ENCODE results near the gene SLC13A4. TPM values are rescaled to one million over a fixed set of nuclear protein-coding genes. Genes with fewer than 3 reads are reported as not detected.

SLC13A4 gene
- total RNA-seq, 4 donors from 2014 or later, result not detected

DNA sequence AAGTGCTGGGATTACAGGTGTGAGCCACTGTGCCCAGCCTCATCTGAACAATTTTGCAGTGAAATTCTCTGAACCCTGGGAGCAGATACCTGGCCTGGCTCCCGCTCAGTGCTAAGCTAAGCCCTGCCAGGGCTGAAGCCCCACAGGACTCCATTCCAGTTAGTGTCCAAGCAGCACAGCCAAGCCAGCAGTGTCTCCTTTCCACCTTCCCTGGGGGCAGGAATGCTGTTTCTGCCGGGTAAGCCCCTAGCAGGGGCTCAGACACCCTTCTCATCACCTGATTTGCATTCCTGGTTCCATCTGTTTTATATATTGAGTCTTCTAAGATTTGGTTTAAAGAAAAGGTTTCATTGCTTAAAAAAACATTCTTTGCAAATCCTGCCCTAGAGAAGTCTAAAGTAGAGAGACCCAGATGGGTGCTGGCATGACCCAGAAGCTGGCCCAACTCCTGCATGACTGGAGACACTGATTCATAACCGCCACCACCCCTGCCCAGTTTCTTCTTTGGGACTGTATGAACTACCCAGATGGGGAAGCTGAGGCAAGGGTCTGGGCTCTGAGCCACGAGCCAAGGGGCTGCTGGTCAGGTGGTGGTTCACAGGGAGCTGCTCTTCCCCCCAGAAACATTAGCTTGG is 14.0 kb downstream of the SLC13A4 start:
- DNase-seq (no peak), ATAC-seq (no peak)
- no peaks in the 10 kb centered on the region for H3K9me3 ChIP-seq
- no peaks in the 10 kb centered on the region for H3K36me3 ChIP-seq
- TF ChIP-seq, protein P1, sequence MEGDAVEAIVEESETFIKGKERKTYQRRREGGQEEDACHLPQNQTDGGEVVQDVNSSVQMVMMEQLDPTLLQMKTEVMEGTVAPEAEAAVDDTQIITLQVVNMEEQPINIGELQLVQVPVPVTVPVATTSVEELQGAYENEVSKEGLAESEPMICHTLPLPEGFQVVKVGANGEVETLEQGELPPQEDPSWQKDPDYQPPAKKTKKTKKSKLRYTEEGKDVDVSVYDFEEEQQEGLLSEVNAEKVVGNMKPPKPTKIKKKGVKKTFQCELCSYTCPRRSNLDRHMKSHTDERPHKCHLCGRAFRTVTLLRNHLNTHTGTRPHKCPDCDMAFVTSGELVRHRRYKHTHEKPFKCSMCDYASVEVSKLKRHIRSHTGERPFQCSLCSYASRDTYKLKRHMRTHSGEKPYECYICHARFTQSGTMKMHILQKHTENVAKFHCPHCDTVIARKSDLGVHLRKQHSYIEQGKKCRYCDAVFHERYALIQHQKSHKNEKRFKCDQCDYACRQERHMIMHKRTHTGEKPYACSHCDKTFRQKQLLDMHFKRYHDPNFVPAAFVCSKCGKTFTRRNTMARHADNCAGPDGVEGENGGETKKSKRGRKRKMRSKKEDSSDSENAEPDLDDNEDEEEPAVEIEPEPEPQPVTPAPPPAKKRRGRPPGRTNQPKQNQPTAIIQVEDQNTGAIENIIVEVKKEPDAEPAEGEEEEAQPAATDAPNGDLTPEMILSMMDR (IDR thresholded peaks at IDR 0.05 in 4 of 5, conservative IDR thresholded peaks at IDR 0.05 in 1 of 5), result no peak
- TF ChIP-seq POLR2A (IDR thresholded peaks at IDR 0.05), result no peak
- in situ Hi-C loops (cut with MboI; ENCODE audit: low sequenced_read_pairs in 4 of 4) (no loop called here), intact Hi-C loops (cut with DNase I; ENCODE audit: low total_unique reads) (no loop called here)
- no peaks in the 10 kb centered on the region for H3K4me1 ChIP-seq
- H3K4me3 ChIP-seq, result no peak overlapping the region
- H3K27me3 ChIP-seq, result no peaks in the 10 kb centered on the region
- H3K27ac ChIP-seq, result no peak overlapping the region

DNA sequence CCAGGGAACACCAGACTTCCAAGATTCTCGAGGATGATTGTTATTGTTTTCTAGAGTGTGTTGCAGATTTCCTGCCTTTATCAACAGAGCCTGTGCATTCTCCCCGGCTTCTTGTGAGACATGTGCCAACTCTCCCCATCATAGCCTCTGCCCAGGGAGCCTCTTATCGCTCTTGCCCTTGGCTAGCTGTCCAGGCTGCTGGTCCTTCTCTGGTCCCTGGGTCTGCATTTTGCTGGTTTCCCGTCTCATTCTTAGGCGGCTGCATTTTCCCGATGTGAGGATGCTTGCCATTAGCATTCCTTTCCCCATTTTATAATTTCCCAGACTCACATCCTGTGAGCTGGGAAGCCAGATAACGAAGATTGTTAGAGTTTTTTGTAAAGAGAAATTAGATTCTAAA is 15.2 kb downstream of the SLC13A4 start:
- H3K27ac ChIP-seq, result no peak overlapping the region
- ATAC-seq, result no peak
- TF ChIP-seq POLR2A (IDR thresholded peaks at IDR 0.05), result no peak
- TF ChIP-seq, protein P1 (IDR thresholded peaks at IDR 0.05 in 4 of 5, conservative IDR thresholded peaks at IDR 0.05 in 1 of 5), result no peak
- H3K4me3 ChIP-seq, result no peak overlapping the region
- H3K4me1 ChIP-seq, result no peaks in the 10 kb centered on the region
- no peaks in the 10 kb centered on the region for H3K27me3 ChIP-seq
- intact Hi-C loops (cut with DNase I; ENCODE audit: low total_unique reads) (no loop called here), in situ Hi-C loops (cut with MboI; ENCODE audit: low sequenced_read_pairs in 4 of 4) (no loop called here)
- no peak for DNase-seq
- H3K36me3 ChIP-seq, result no peaks in the 10 kb centered on the region
- H3K9me3 ChIP-seq, result no peaks in the 10 kb centered on the region

DNA sequence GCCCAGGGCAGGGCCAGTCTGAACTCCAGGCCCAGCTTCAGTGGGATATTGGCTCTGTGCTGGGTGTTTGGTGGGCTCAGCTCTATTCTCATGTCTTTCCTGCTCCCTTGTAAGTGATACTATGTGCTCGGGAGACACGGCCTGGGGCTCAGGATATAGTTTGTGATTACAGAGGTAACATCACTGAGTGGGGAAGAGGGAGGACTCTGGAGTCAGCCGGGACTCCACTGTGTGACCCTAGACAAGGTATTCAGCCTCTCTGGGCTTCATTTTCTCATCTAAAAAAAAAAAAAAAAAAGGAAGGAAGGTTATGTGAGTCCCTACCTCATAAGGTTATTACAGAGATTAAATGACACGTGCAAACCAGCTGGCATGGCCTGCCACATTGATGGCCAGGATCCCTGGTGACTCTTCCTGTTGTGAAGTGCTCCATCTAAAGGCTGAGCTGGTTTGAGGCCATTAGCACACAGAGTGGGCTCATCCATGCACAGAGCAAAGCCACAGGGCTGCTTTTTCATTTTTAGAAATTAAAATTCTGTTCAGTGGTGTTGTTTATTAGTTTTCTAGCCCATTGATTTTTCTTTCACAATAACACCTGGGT is 15.7 kb downstream of the SLC13A4 start:
- DNase-seq (no peak), ATAC-seq (no peak)
- Histone ChIP-seq H3K27me3 (no peaks in the 10 kb centered on the region), H3K27ac (no peak overlapping the region), H3K4me3 (no peak overlapping the region), H3K9me3 (no peaks in the 10 kb centered on the region), H3K36me3 (no peaks in the 10 kb centered on the region), H3K4me1 (no peaks in the 10 kb centered on the region)
- intact Hi-C loops (cut with DNase I; ENCODE audit: low total_unique reads), result no loop called here
- in situ Hi-C loops (cut with MboI; ENCODE audit: low sequenced_read_pairs in 4 of 4), result no loop called here
- TF ChIP-seq POLR2A (IDR thresholded peaks at IDR 0.05), result no peak
- TF ChIP-seq, protein P1 (IDR thresholded peaks at IDR 0.05 in 4 of 5, conservative IDR thresholded peaks at IDR 0.05 in 1 of 5), result no peak

DNA sequence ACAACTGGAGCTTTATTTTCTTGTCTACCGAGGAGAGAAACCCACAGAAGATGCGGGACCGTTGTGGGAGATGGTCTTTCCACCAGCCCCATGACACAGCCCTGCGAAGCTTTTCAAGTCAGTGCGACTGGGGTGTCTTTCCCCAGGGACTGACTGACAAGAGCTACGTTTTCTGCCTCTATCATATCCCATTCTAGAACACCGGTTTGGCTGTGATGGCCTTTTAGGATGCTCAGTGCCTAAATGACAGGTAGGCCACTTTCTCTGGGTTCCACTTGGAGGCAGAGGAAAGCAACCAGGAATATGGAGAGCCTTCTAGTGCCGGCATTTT is 16.9 kb downstream of the SLC13A4 start:
- no peak for ATAC-seq
- DNase-seq, result no peak

More for the DNA sequence above, 16.9 kb downstream of the SLC13A4 start:
- Histone ChIP-seq H3K27ac (no peak overlapping the region), H3K4me1 (peaks cover 0 to 4% of the 10 kb centered on the region in 2 donors), H3K4me3 (no peak overlapping the region), H3K9me3 (no peaks in the 10 kb centered on the region), H3K36me3 (no peaks in the 10 kb centered on the region), H3K27me3 (no peaks in the 10 kb centered on the region)
- in situ Hi-C loops (cut with MboI; ENCODE audit: low sequenced_read_pairs in 4 of 4), result no loop called here
- TF ChIP-seq, protein P1 (IDR thresholded peaks at IDR 0.05 in 4 of 5, conservative IDR thresholded peaks at IDR 0.05 in 1 of 5), result no peak
- no peak for TF ChIP-seq POLR2A (IDR thresholded peaks at IDR 0.05)
- intact Hi-C loops (cut with DNase I; ENCODE audit: low total_unique reads), result no loop called here

Data from gastrocnemius medialis (tissue), 4 donors.